GM23248 (cell line): Measurements from ENCODE around the gene CABP7.

Experiments
- EZH2 ChIP-seq: fragments of 200-600 bp; sonication (generic); IDR thresholded peaks from 2 replicates; pipeline ENCODE4 v1.6.1; 2018; ENCODE audit warnings: antibody characterized with exemption, mild to moderate bottlenecking; ENCODE audit not compliant: insufficient read depth, poor library complexity, severe bottlenecking
- EZH2phosphoT487 ChIP-seq: fragments of 200-600 bp; sonication (generic); IDR thresholded peaks from 2 replicates; pipeline ENCODE4 v1.6.1; 2018; ENCODE audit warnings: antibody characterized with exemption, moderate library complexity, mild to moderate bottlenecking, low read depth; ENCODE audit not compliant: insufficient read depth

GRCh38 chr22:29692327-29692640 is 27.5 kb upstream of the CABP7 start:
- TF ChIP-seq EZH2phosphoT487 (no peak), EZH2 (no peak)
